ENCODE measurements around the gene CROCC2.

The CROCC2 gene

GRCh38 chr2:240905176-240905781 is 857 bp upstream of the CROCC2 start:
- DNase-seq (ENCODE audit: low spot score) = no peak

- DNase-seq (ENCODE audit: low spot score) = no peak
These were observed 915 bp downstream of the CROCC2 start for GRCh38 chr2:240906911-240907590.

GRCh38 chr2:240909216-240909974 is 3.3 kb downstream of the CROCC2 start:
- DNase-seq (ENCODE audit: low spot score) = no peak

GRCh38 chr2:240911641-240912265 is 5.6 kb downstream of the CROCC2 start:
- DNase-seq (ENCODE audit: low spot score) = no peak

- no peak for DNase-seq (ENCODE audit: low spot score)
These were observed 7.0 kb downstream of the CROCC2 start for GRCh38 chr2:240912878-240913809.

GRCh38 chr2:240913810-240914644 is 7.9 kb downstream of the CROCC2 start:
- peak; percentile 83 for DNase-seq (ENCODE audit: low spot score)

- no peak for DNase-seq (ENCODE audit: low spot score)
These were observed 8.7 kb downstream of the CROCC2 start for GRCh38 chr2:240914645-240915525.

GRCh38 chr2:240915526-240916341 is 9.6 kb downstream of the CROCC2 start:
- DNase-seq (ENCODE audit: low spot score) = no peak

- DNase-seq (ENCODE audit: low spot score) = no peak
These were observed 10.5 kb downstream of the CROCC2 start for GRCh38 chr2:240916571-240917008.

- DNase-seq (ENCODE audit: low spot score) = no peak
These were observed 11.0 kb downstream of the CROCC2 start for GRCh38 chr2:240917009-240917683.

GRCh38 chr2:240917684-240918257 is 11.6 kb downstream of the CROCC2 start:
- no peak for DNase-seq (ENCODE audit: low spot score)

GRCh38 chr2:240918258-240919091 is 12.3 kb downstream of the CROCC2 start:
- DNase-seq (ENCODE audit: low spot score) = no peak

GRCh38 chr2:240919161-240919781 is 13.1 kb downstream of the CROCC2 start:
- DNase-seq (ENCODE audit: low spot score) = no peak

- DNase-seq (ENCODE audit: low spot score) = no peak
These were observed 13.9 kb downstream of the CROCC2 start for GRCh38 chr2:240919786-240920782.

GRCh38 chr2:240920783-240921231 is 14.7 kb downstream of the CROCC2 start:
- no peak for DNase-seq (ENCODE audit: low spot score)
